ENCODE measurements around the gene POP4. TPM values are rescaled to one million over a fixed set of nuclear protein-coding genes. Genes with fewer than 3 reads are reported as not detected.

Gene POP4
- total RNA-seq, 4 donors from 2014 or later = 46.3 to 56.5 (median 54.8) TPM

DNA sequence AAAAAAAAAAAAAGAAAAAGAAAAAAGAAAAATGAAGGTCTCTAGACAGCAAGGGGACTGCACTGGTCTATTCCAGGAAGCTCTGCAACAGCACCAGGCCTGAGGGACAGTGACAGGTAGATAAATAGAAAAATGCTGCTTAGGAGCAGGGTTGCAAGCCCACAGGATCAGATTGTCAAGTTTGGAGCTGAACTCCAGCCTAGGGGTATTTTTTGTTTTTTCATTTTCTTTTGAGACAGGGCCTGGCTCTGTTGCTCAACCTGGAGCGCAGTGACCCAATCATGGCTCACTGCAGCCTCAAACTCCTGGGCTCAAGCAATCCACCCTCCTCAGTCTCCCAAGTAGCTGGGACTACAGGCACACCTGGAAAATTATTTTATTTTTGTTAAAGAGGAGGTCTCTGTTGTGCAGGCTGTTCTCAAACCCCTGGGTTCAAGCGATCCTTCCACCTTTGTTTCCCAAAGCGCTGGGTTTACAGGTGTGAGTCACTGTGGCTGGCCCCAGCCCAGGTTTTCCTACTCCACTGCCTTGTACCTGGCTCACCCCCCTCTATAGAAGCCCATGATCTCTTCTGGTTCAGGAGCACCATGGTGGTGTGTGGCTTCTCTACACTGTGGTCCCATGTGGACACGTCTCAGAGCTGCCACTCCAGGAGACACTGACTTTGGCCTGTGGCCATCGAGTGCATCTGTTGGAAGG, 23.9 kb downstream of the POP4 start:
- TF ChIP-seq, protein P1, sequence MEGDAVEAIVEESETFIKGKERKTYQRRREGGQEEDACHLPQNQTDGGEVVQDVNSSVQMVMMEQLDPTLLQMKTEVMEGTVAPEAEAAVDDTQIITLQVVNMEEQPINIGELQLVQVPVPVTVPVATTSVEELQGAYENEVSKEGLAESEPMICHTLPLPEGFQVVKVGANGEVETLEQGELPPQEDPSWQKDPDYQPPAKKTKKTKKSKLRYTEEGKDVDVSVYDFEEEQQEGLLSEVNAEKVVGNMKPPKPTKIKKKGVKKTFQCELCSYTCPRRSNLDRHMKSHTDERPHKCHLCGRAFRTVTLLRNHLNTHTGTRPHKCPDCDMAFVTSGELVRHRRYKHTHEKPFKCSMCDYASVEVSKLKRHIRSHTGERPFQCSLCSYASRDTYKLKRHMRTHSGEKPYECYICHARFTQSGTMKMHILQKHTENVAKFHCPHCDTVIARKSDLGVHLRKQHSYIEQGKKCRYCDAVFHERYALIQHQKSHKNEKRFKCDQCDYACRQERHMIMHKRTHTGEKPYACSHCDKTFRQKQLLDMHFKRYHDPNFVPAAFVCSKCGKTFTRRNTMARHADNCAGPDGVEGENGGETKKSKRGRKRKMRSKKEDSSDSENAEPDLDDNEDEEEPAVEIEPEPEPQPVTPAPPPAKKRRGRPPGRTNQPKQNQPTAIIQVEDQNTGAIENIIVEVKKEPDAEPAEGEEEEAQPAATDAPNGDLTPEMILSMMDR (IDR thresholded peaks at IDR 0.05) = no peak
- no peak for TF ChIP-seq POLR2A (IDR thresholded peaks at IDR 0.05)
- Histone ChIP-seq H3K36me3 (no peaks in the 10 kb centered on the region), H3K4me1 (no peaks in the 10 kb centered on the region), H3K27ac (no peak overlapping the region), H3K9me3 (no peaks in the 10 kb centered on the region), H3K27me3 (no peaks in the 10 kb centered on the region), H3K4me3 (no peak overlapping the region)
- intact Hi-C loops (cut with DNase I) = no loop called here
- DNase-seq = no peak
- WGBS, 2 donors = 55 to 78% methylated on average over 4 to 5 of the region's 5 CpGs

DNA sequence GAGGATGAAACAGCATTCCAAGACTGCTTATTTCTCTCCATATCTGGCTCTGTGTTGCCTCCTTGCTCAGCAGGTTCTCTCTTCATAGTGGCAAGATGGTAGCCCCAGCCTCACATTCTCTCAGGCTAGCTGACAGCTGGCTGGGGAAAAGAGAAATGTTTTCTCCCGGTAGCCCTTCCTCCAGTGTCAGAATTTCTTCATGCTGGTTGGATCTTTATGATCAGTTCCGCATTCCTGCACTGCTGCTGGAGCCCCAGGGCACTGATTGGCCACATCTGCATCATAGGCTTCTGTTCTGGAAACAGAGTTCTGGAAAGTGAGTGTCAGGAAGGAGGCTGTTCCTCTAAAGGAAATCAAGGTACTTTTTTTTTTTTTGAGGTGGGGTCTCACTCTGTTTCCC, 24.6 kb downstream of the POP4 start:
- Histone ChIP-seq H3K36me3 (no peaks in the 10 kb centered on the region), H3K27ac (no peak overlapping the region), H3K4me3 (no peak overlapping the region), H3K4me1 (no peaks in the 10 kb centered on the region), H3K9me3 (no peaks in the 10 kb centered on the region), H3K27me3 (no peaks in the 10 kb centered on the region)
- TF ChIP-seq, protein P1 (IDR thresholded peaks at IDR 0.05) = no peak
- no peak for TF ChIP-seq POLR2A (IDR thresholded peaks at IDR 0.05)
- 60 to 73% methylated on average over 2 of the region's 2 CpGs for WGBS, 2 donors
- DNase-seq = no peak
- intact Hi-C loops (cut with DNase I) = no loop called here

DNA sequence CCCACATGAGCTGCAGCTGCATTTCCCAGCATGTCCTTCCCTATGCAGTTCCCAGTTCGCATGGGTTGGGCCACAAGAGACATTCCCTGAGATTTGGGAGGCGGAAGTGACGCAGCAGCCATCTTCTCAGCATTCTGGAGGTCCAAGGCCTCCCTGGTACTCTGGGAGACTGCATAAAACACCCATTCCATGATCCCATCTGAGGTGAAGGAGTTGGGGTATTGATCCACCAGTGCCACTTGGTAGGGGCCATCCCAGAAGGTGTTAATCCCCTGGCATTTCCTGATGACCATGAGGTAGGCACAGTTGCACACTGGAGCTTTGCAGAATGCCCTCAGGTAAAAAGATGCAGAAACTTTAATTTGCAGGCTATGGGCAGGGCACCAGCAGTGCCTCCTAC, 25.4 kb downstream of the POP4 start:
- no peaks in the 10 kb centered on the region for H3K9me3 ChIP-seq
- no peak overlapping the region for H3K27ac ChIP-seq
- H3K27me3 ChIP-seq = no peaks in the 10 kb centered on the region
- intact Hi-C loops (cut with DNase I) = no loop called here
- WGBS, 2 donors = 91 to 94% methylated on average over 3 of the region's 3 CpGs
- TF ChIP-seq, protein P1 (IDR thresholded peaks at IDR 0.05) = no peak
- TF ChIP-seq POLR2A (IDR thresholded peaks at IDR 0.05) = no peak
- no peak overlapping the region for H3K4me3 ChIP-seq
- no peak for DNase-seq
- no peaks in the 10 kb centered on the region for H3K36me3 ChIP-seq
- no peaks in the 10 kb centered on the region for H3K4me1 ChIP-seq

DNA sequence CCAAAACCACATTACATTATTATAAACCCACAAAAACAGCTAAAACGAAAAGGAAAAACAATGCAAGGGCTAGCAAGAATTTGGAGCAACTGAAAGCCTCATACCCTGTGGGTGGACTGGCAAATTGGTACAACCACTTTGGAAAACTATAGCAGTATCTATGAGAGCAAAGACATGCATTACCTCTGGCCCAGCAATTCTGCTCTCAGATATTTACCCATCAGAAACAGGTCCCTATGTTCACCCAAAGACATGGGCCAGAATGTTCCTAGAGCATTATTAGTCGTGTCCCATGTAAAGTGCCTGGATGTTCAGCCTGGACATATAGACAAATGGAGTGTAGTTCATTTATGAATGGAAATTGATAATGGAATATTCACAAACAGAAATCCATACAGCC, 27.9 kb downstream of the POP4 start:
- 73 to 88% methylated on average over 2 of the region's 2 CpGs for WGBS, 2 donors
- no peaks in the 10 kb centered on the region for H3K27me3 ChIP-seq
- DNase-seq = no peak

DNA sequence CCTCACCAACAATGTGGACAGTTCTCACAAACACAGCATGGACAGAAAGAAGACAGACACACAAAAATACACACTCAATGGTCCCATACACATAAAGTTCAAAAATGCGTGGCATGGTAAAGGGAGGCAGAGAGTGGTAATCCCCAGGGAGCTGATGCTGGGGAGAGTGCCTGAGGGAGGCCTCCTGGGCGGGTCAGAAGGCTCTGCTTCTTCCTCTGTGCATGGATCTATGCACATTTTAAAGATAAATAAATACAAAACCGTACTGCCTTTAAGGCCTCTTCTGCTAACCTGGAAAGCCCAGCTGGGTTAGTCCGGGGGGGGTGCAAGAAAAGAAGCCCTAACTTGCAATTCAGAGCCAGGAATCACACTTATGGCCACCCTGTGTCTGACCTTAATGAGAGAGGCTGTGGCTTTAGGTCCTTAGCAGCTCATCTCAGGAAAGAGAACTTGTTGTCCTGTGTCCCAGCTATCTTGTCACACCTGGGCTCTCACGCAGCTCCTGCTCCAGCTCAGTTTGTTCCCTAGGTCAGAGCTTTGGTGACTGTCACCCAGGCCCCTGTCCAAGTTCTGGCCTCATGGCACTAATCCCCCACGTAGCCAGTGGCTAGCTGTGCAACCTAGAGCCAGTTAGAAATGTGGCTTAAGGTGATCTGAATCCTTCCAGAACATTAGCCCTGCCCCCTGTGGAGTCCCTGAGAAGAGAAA, 28.5 kb downstream of the POP4 start:
- WGBS, 2 donors = 53 to 64% methylated on average over 4 of the region's 6 CpGs
- Histone ChIP-seq H3K36me3 (no peaks in the 10 kb centered on the region), H3K27me3 (peaks cover 0 to 2% (median 0%) of the 10 kb centered on the region in 4 donors), H3K9me3 (no peaks in the 10 kb centered on the region), H3K4me1 (no peaks in the 10 kb centered on the region), H3K27ac (no peak overlapping the region), H3K4me3 (no peak overlapping the region)
- DNase-seq = no peak
- intact Hi-C loops (cut with DNase I) = no loop called here
- TF ChIP-seq, protein P1 (IDR thresholded peaks at IDR 0.05) = no peak
- TF ChIP-seq POLR2A (IDR thresholded peaks at IDR 0.05) = no peak

More for the DNA sequence above, 27.9 kb downstream of the POP4 start:
- intact Hi-C loops (cut with DNase I) = no loop called here
- H3K27ac ChIP-seq = no peak overlapping the region
- H3K4me1 ChIP-seq = no peaks in the 10 kb centered on the region
- H3K36me3 ChIP-seq = no peaks in the 10 kb centered on the region
- no peak overlapping the region for H3K4me3 ChIP-seq
- TF ChIP-seq, protein P1 (IDR thresholded peaks at IDR 0.05) = no peak
- H3K9me3 ChIP-seq = no peaks in the 10 kb centered on the region

Measured in esophagus squamous epithelium (tissue), 5 donors.